Measurements from ENCODE around the gene HMOX1.

DNA sequence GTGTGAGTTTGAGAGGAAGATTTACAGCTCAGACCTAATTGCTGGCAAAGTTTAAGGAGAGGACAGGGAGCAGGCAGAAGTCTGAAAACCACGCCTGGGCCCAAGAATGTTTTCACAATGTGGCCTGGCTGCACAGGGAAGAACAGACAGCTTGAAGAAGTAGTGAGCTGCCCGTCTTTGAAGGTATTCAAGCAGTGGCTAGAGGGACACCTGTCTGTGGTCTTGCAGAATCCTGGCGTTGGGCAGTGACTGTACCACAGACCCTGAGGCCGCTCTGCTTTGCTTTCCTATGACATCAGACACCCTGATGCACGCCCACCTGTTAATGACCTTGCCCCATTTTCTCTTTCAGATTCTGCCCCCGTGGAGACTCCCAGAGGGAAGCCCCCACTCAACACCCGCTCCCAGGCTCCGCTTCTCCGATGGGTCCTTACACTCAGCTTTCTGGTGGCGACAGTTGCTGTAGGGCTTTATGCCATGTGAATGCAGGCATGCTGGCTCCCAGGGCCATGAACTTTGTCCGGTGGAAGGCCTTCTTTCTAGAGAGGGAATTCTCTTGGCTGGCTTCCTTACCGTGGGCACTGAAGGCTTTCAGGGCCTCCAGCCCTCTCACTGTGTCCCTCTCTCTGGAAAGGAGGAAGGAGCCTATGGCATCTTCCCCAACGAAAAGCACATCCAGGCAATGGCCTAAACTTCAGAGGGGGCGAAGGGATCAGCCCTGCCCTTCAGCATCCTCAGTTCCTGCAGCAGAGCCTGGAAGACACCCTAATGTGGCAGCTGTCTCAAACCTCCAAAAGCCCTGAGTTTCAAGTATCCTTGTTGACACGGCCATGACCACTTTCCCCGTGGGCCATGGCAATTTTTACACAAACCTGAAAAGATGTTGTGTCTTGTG is 12.5 kb downstream of the HMOX1 start:
- TF ChIP-seq POLR2AphosphoS5 (IDR thresholded peaks at IDR 0.05): no peak
- no peak for TF ChIP-seq EP300 (conservative IDR thresholded peaks at IDR 0.05; ENCODE audit: poor library complexity, severe bottlenecking)
- TF ChIP-seq, protein P1, sequence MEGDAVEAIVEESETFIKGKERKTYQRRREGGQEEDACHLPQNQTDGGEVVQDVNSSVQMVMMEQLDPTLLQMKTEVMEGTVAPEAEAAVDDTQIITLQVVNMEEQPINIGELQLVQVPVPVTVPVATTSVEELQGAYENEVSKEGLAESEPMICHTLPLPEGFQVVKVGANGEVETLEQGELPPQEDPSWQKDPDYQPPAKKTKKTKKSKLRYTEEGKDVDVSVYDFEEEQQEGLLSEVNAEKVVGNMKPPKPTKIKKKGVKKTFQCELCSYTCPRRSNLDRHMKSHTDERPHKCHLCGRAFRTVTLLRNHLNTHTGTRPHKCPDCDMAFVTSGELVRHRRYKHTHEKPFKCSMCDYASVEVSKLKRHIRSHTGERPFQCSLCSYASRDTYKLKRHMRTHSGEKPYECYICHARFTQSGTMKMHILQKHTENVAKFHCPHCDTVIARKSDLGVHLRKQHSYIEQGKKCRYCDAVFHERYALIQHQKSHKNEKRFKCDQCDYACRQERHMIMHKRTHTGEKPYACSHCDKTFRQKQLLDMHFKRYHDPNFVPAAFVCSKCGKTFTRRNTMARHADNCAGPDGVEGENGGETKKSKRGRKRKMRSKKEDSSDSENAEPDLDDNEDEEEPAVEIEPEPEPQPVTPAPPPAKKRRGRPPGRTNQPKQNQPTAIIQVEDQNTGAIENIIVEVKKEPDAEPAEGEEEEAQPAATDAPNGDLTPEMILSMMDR (IDR thresholded peaks at IDR 0.05; ENCODE audit: poor library complexity, severe bottlenecking): no peak
- TF ChIP-seq MXI1 (conservative IDR thresholded peaks at IDR 0.05; ENCODE audit: poor library complexity, severe bottlenecking): no peak
